HG02840 (cell line): ENCODE measurements around the gene PPCDC.

Source experiments
- ATAC-seq: cut with Tn5 transposase; IDR thresholded peaks from one replicate; pipeline ENCODE4 v1.9.1; 2021; ENCODE audit warnings: mild to moderate bottlenecking, moderate library complexity, moderate number of reproducible peaks; ENCODE audit not compliant: unreplicated experiment, low FRiP score

The PPCDC gene

GRCh38 chr15:75023181-75023871, at the start of gene PPCDC:
TSS of gene PPCDC (plus strand) at chr15:75023590. CDS start at chr15:75028319, 4,729 bp downstream.
- ATAC-seq = peak; percentile 96

- no peak for ATAC-seq
These were observed 47.2 kb upstream of the PPCDC start for GRCh38 chr15:74976159-74976558.

- ATAC-seq = no peak
These were observed 45.8 kb upstream of the PPCDC start for GRCh38 chr15:74977599-74977998.

- ATAC-seq = no peak
These were observed 45.3 kb upstream of the PPCDC start for GRCh38 chr15:74978077-74978476.

GRCh38 chr15:74978503-74978902, 44.9 kb upstream of the PPCDC start:
- no peak for ATAC-seq

GRCh38 chr15:74982183-74982582, 41.2 kb upstream of the PPCDC start:
- ATAC-seq = no peak

GRCh38 chr15:74983725-74984231, 39.6 kb upstream of the PPCDC start:
- ATAC-seq = no peak

- no peak for ATAC-seq
These were observed 35.2 kb upstream of the PPCDC start for GRCh38 chr15:74988007-74988800.

GRCh38 chr15:74989527-74989926, 33.9 kb upstream of the PPCDC start:
- ATAC-seq = no peak

- no peak for ATAC-seq
These were observed 30.8 kb upstream of the PPCDC start for GRCh38 chr15:74992619-74993018.

GRCh38 chr15:74994236-74994635, 29.2 kb upstream of the PPCDC start:
- ATAC-seq = no peak

- no peak for ATAC-seq
These were observed 28.7 kb upstream of the PPCDC start for GRCh38 chr15:74994685-74995084.

- ATAC-seq = peak; percentile 75
These were observed 28.1 kb upstream of the PPCDC start, which contains the start of gene SCAMP5 for GRCh38 chr15:74995182-74995778. TSS of gene SCAMP5 (plus strand) at chr15:74995563. CDS start at chr15:75011840, 16,277 bp downstream.

- no peak for ATAC-seq
These were observed 27.3 kb upstream of the PPCDC start for GRCh38 chr15:74995779-74996765.

- ATAC-seq = no peak
These were observed 26.2 kb upstream of the PPCDC start for GRCh38 chr15:74997141-74997540.

- ATAC-seq = no peak
These were observed 25.8 kb upstream of the PPCDC start for GRCh38 chr15:74997543-74997942.

- no peak for ATAC-seq
These were observed 22.1 kb upstream of the PPCDC start for GRCh38 chr15:75001310-75001709.

- no peak for ATAC-seq
These were observed 21.0 kb upstream of the PPCDC start for GRCh38 chr15:75002398-75002797.

- ATAC-seq = no peak
These were observed 16.2 kb upstream of the PPCDC start for GRCh38 chr15:75007216-75007615.

- no peak for ATAC-seq
These were observed 15.2 kb upstream of the PPCDC start for GRCh38 chr15:75008221-75008625.
